ENCODE data around the gene SPATA45.

SPATA45 gene

GRCh38 chr1:212847549-212847948 lies at the start of gene SPATA45:
Gene SPATA45 (minus strand): TSS chr1:212847649. CDS start chr1:212836149, 11,500 bp downstream.
- H3K4me3 ChIP-seq (replicated peaks; ENCODE audit: low read depth, low read length), result no peak within 1 kb of the TSS
- TF ChIP-seq, protein P1, sequence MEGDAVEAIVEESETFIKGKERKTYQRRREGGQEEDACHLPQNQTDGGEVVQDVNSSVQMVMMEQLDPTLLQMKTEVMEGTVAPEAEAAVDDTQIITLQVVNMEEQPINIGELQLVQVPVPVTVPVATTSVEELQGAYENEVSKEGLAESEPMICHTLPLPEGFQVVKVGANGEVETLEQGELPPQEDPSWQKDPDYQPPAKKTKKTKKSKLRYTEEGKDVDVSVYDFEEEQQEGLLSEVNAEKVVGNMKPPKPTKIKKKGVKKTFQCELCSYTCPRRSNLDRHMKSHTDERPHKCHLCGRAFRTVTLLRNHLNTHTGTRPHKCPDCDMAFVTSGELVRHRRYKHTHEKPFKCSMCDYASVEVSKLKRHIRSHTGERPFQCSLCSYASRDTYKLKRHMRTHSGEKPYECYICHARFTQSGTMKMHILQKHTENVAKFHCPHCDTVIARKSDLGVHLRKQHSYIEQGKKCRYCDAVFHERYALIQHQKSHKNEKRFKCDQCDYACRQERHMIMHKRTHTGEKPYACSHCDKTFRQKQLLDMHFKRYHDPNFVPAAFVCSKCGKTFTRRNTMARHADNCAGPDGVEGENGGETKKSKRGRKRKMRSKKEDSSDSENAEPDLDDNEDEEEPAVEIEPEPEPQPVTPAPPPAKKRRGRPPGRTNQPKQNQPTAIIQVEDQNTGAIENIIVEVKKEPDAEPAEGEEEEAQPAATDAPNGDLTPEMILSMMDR (IDR thresholded peaks at IDR 0.05; ENCODE audit: low read length, missing control alignments), result no peak
- DNase-seq (ENCODE audit: low read depth), result no peak

GRCh38 chr1:212892108-212892507 lies 44.7 kb upstream of the SPATA45 start:
- TF ChIP-seq, protein P1 (IDR thresholded peaks at IDR 0.05; ENCODE audit: low read length, missing control alignments), result no peak
- no peak for DNase-seq (ENCODE audit: low read depth)
- H3K4me3 ChIP-seq (replicated peaks; ENCODE audit: low read depth, low read length), result no peak overlapping the region

GRCh38 chr1:212884592-212884991 lies 37.1 kb upstream of the SPATA45 start:
- TF ChIP-seq, protein P1 (IDR thresholded peaks at IDR 0.05; ENCODE audit: low read length, missing control alignments), result no peak
- no peak overlapping the region for H3K4me3 ChIP-seq (replicated peaks; ENCODE audit: low read depth, low read length)
- DNase-seq (ENCODE audit: low read depth), result no peak

- DNase-seq (ENCODE audit: low read depth), result no peak
- H3K4me3 ChIP-seq (replicated peaks; ENCODE audit: low read depth, low read length), result no peak overlapping the region
- TF ChIP-seq, protein P1 (IDR thresholded peaks at IDR 0.05; ENCODE audit: low read length, missing control alignments), result no peak
Measured at GRCh38 chr1:212879947-212880690, 32.7 kb upstream of the SPATA45 start.

- TF ChIP-seq, protein P1 (IDR thresholded peaks at IDR 0.05; ENCODE audit: low read length, missing control alignments), result no peak
- no peak for DNase-seq (ENCODE audit: low read depth)
- no peak overlapping the region for H3K4me3 ChIP-seq (replicated peaks; ENCODE audit: low read depth, low read length)
Measured at GRCh38 chr1:212878418-212878817, 31.0 kb upstream of the SPATA45 start.

DNA sequence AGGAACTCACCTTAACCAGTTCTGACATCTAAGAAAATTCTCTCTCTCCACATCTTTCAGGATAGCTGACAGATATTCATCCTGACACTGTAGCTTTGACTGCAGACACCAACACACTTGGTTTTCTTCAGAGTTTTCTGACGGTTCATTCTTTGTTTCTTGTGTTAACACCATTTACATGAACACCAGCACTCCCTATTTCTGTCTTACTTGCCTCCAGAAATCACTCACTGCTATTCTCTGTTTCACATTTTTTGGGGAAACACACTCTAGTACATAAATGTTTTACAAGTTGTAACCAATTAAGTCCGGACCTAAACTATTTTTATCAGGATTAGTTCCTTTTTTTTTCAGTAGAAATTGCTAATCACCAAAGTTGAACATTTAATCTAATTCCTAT lies 26.1 kb upstream of the SPATA45 start:
- TF ChIP-seq, protein P1 (IDR thresholded peaks at IDR 0.05; ENCODE audit: low read length, missing control alignments), result no peak
- DNase-seq (ENCODE audit: low read depth), result no peak

DNA sequence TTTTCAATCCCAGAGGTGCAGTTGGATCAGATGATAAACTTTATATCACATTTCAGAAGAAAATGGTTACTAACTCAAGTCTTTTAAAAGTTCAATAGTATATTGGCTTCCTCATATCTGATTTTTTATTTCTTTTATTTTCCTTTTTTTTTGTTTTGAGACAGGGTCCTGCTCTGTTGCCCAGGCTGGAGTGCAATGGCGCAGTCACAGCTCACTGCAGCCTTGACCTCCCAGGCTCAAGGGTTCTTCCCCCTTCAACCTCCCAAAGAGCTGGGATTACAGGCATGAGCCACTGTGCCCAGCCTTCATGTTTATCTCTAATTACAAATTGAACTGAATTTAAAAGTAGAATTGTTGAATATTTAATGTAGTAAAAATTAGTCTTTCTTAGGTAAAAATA lies 24.5 kb upstream of the SPATA45 start:
- TF ChIP-seq, protein P1 (IDR thresholded peaks at IDR 0.05; ENCODE audit: low read length, missing control alignments), result no peak
- H3K4me3 ChIP-seq (replicated peaks; ENCODE audit: low read depth, low read length), result no peak overlapping the region
- DNase-seq (ENCODE audit: low read depth), result no peak

More for the DNA sequence above, 26.1 kb upstream of the SPATA45 start:
- H3K4me3 ChIP-seq (replicated peaks; ENCODE audit: low read depth, low read length), result no peak overlapping the region

Measured in fibroblast of pulmonary artery (primary cell).